ENCODE results near the gene FAM171A2. TPM values are rescaled to one million over a fixed set of nuclear protein-coding genes. Genes with fewer than 3 reads are reported as not detected.

FAM171A2 gene
- total RNA-seq, 2 donors from 2014 or later = 2.4 to 3.3 TPM

DNA sequence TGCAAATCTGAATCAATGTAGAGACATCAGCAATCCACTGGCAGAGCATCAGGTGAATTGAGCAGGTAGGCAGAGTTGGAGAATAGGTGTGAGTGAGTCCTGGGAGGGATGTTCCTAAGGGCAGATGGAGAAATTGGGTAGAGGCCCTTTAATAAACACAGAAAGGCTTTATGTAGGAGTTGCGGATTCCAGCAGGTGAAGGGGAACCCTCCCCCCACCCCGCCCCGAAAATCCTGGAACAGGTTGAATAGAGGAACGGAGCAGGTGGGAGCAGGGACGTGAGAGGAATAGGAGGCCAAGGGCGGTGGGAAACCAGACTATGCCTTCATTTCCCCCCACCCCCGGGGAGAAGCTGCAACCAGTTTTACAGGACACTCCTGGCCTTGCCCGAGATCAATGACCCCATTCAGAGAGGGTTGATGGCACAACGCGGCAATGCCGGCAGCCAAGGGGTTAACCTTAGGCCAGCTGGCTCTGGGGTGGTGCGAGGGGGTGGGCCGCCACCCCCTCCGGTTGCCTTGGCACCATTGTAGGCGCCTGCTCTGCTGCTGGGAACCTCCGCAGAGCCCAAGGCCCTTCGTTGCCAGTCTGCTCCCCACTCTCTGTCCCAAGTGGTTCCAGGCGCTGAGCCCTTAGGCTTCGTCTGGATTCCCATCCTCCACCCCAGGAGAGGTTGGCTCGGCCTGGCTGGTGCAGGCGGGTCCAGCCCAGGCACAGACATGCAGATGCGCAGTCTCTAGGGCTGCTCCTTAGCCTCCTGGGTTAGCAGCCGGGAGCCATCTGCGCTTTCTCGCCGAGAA is 56.1 kb downstream of the FAM171A2 start:
- Histone ChIP-seq H3K27ac (peak overlapping the region; percentile 69 to 70), H3K4me3 (peak overlapping the region; percentile 45 to 55), H3K36me3 (no peaks in the 10 kb centered on the region), H3K27me3 (no peaks in the 10 kb centered on the region), H3K4me1 (peaks cover 0 to 20% of the 10 kb centered on the region in 2 donors), H3K9me3 (no peaks in the 10 kb centered on the region)
- TF ChIP-seq, protein P1, sequence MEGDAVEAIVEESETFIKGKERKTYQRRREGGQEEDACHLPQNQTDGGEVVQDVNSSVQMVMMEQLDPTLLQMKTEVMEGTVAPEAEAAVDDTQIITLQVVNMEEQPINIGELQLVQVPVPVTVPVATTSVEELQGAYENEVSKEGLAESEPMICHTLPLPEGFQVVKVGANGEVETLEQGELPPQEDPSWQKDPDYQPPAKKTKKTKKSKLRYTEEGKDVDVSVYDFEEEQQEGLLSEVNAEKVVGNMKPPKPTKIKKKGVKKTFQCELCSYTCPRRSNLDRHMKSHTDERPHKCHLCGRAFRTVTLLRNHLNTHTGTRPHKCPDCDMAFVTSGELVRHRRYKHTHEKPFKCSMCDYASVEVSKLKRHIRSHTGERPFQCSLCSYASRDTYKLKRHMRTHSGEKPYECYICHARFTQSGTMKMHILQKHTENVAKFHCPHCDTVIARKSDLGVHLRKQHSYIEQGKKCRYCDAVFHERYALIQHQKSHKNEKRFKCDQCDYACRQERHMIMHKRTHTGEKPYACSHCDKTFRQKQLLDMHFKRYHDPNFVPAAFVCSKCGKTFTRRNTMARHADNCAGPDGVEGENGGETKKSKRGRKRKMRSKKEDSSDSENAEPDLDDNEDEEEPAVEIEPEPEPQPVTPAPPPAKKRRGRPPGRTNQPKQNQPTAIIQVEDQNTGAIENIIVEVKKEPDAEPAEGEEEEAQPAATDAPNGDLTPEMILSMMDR (IDR thresholded peaks at IDR 0.05) = no peak
- DNase-seq (ENCODE audit: low spot score) = no peak

- DNase-seq (ENCODE audit: low spot score) = no peak
- Histone ChIP-seq H3K4me1 (peaks cover 0 to 20% of the 10 kb centered on the region in 2 donors), H3K27ac (no peak overlapping the region), H3K36me3 (no peaks in the 10 kb centered on the region), H3K27me3 (no peaks in the 10 kb centered on the region), H3K4me3 (no peak overlapping the region), H3K9me3 (no peaks in the 10 kb centered on the region)
- TF ChIP-seq, protein P1 (IDR thresholded peaks at IDR 0.05) = no peak
Measured at GRCh38 chr17:44304651-44305050, 59.0 kb downstream of the FAM171A2 start.

Other genes with a start within 250 kb of the FAM171A2 start
- 100 to 1,000 TPM in 1 of 2 donors, 10 to 100 TPM in 1; 80.0 to 138 TPM for gene HDAC5, start 240.2 kb downstream of the FAM171A2 start, total RNA-seq
- under 1 TPM; 0.59 to 0.94 TPM for gene HROB, start 221.9 kb downstream of the FAM171A2 start, total RNA-seq
- 1 to 10 TPM; 8.3 TPM for gene ASB16, start 193.1 kb downstream of the FAM171A2 start, total RNA-seq
- 10 to 100 TPM; 26.4 to 26.6 TPM for gene TMUB2, start 176.9 kb downstream of the FAM171A2 start, total RNA-seq
- 10 to 100 TPM; 24.5 to 38.9 TPM for gene ATXN7L3, start 164.0 kb downstream of the FAM171A2 start, total RNA-seq
- 10 to 100 TPM; 39.3 to 42.3 TPM for gene UBTF, start 144.2 kb downstream of the FAM171A2 start, total RNA-seq
- 1 to 10 TPM in 1 of 2 donors, under 1 TPM in 1; 0.47 to 1.1 TPM for gene SLC4A1, start 95.7 kb downstream of the FAM171A2 start, total RNA-seq
- 1 to 10 TPM; 1.7 to 4.5 TPM for gene RUNDC3A, start 55.3 kb downstream of the FAM171A2 start, total RNA-seq
- 10 to 100 TPM; 60.4 to 83.3 TPM for gene SLC25A39, start 39.0 kb downstream of the FAM171A2 start, total RNA-seq
- 100 to 1,000 TPM; 258 to 290 TPM for gene GRN, start 18.6 kb downstream of the FAM171A2 start, total RNA-seq
- 1 to 10 TPM; 1.0 to 2.6 TPM for gene ITGA2B, start 25.8 kb upstream of the FAM171A2 start, total RNA-seq
- 10 to 100 TPM; 21.3 to 26.4 TPM for gene GPATCH8, start 139.6 kb upstream of the FAM171A2 start, total RNA-seq
- 1 to 10 TPM; 1.9 to 4.0 TPM for gene FZD2, start 193.6 kb upstream of the FAM171A2 start, total RNA-seq

Measured in right atrium auricular region (tissue), 2 donors.